VCaP (cell line): ENCODE data around the gene ZC3H7A.

Experiments used
- H3K27ac ChIP-seq: fragments of 450-650 bp; 2 replicates; pipeline ENCODE4 v1.5.1; 2017
- CTCF ChIP-seq: fragments of 450-650 bp; conservative IDR thresholded peaks from 2 replicates; pipeline ENCODE4 v1.5.1; 2017; ENCODE audit warnings: mild to moderate bottlenecking, moderate library complexity

ZC3H7A gene

GRCh38 chr16:11744075-11744470 is 53.0 kb downstream of the ZC3H7A start:
- TF ChIP-seq CTCF, result no peak
- no peak overlapping the region for H3K27ac ChIP-seq

- H3K27ac ChIP-seq, result peak overlapping the region; percentile 85
- no peak for TF ChIP-seq CTCF
Observed at GRCh38 chr16:11743308-11744074, 53.6 kb downstream of the ZC3H7A start.

- peak within 1 kb of the TSS; percentile 85 for H3K27ac ChIP-seq
- no peak for TF ChIP-seq CTCF
Observed at GRCh38 chr16:11742536-11743307, 54.3 kb downstream of the ZC3H7A start, which contains the start of gene TXNDC11. TSS of gene TXNDC11 (minus strand) at chr16:11742857. CDS start at chr16:11742730, 127 bp downstream.

- TF ChIP-seq CTCF, result no peak
Observed at GRCh38 chr16:11742093-11742535, 54.9 kb downstream of the ZC3H7A start.

GRCh38 chr16:11740567-11740966 is 56.5 kb downstream of the ZC3H7A start:
- no peak for TF ChIP-seq CTCF
- peak overlapping the region; percentile 85 for H3K27ac ChIP-seq

More at GRCh38 chr16:11742093-11742535, 54.9 kb downstream of the ZC3H7A start:
- peak overlapping the region; percentile 85 for H3K27ac ChIP-seq

- no peak overlapping the region for H3K27ac ChIP-seq
- no peak for TF ChIP-seq CTCF
Observed at GRCh38 chr16:11738742-11739544, 58.1 kb downstream of the ZC3H7A start.

GRCh38 chr16:11737713-11738112 is 59.3 kb downstream of the ZC3H7A start:
- no peak for TF ChIP-seq CTCF
- H3K27ac ChIP-seq, result no peak overlapping the region
